IMR-90 (cell line): ENCODE measurements around the gene TGM5. TPM values are rescaled to one million over a fixed set of nuclear protein-coding genes. Genes with fewer than 3 reads are reported as not detected.

Source experiments
- ATAC-seq: fragments of 200-7000 bp; cut with Tn5 transposase; 2 replicates; pipeline ENCODE4 v1.9.1; 2020; ENCODE audit warnings: low read depth, mild to moderate bottlenecking, moderate library complexity
- BruUV-seq: library from RNA; stranded (reverse); fragments of 400-500 nt; replicated peaks from 2 replicates; lab custom pipeline; 2021; lab: Mats Ljungman, UMichigan
- CTCF ChIA-PET: fragments of 300-600 bp; formaldehyde crosslinking; extraction: SDS; loops from one replicate; lab custom pipeline; 2021; ENCODE audit warnings: antibody characterized with exemption; lab: Yijun Ruan, JAX
- POLR2A ChIA-PET: fragments of 300-600 bp; sonication (Branson Sonifier 250); formaldehyde crosslinking; loops from one replicate; lab custom pipeline; 2022; ENCODE audit warnings: antibody characterized with exemption; ENCODE audit not compliant: unreplicated experiment; lab: Charles Lee
- DNase-seq: peaks from one replicate; pipeline ENCODE4 v3.0.0; 2013
- H2AFZ ChIP-seq: replicated peaks from 2 replicates; pipeline ENCODE3; 2013; ENCODE audit warnings: low read length, mild to moderate bottlenecking; ENCODE audit not compliant: poor library complexity
- H2AK5ac ChIP-seq: 2 replicates; pipeline ENCODE4 v1.6.1; 2013; ENCODE audit warnings: low read depth, low read length, inconsistent platforms
- H2AK9ac ChIP-seq: replicated peaks from 2 replicates; pipeline ENCODE3; 2013; ENCODE audit warnings: mild to moderate bottlenecking, low read depth, low read length, moderate library complexity; ENCODE audit not compliant: poor library complexity
- H2BK120ac ChIP-seq: 2 replicates; pipeline ENCODE4 v1.6.1; 2013; ENCODE audit warnings: low read depth, low read length, inconsistent platforms
- H2BK15ac ChIP-seq: 3 replicates; pipeline ENCODE4 v1.6.1; 2013; ENCODE audit warnings: low read depth, low read length, inconsistent platforms
- H2BK20ac ChIP-seq: 2 replicates; pipeline ENCODE4 v1.6.1; 2013; ENCODE audit warnings: low read depth, mild to moderate bottlenecking, inconsistent platforms, low read length, moderate library complexity
- H2BK5ac ChIP-seq: 2 replicates; pipeline ENCODE4 v1.6.1; 2013; ENCODE audit warnings: mild to moderate bottlenecking, low read depth, low read length, inconsistent platforms; ENCODE audit not compliant: poor library complexity, severe bottlenecking
- H3K14ac ChIP-seq: replicated peaks from 2 replicates; pipeline ENCODE4 v1.6.1; 2013; ENCODE audit warnings: low read depth, low read length, inconsistent platforms
- H3K18ac ChIP-seq: 2 replicates; pipeline ENCODE4 v1.6.1; 2013; ENCODE audit warnings: low read depth, low read length, control low read depth
- H3K23ac ChIP-seq: 2 replicates; pipeline ENCODE4 v1.6.1; 2013; ENCODE audit warnings: low read depth, low read length, inconsistent platforms
- H3K27ac ChIP-seq: 2 replicates; pipeline ENCODE4 v1.5.1; 2013; ENCODE audit warnings: mild to moderate bottlenecking, control low read depth, low read length; ENCODE audit not compliant: insufficient read depth
- H3K27me3 ChIP-seq: 2 replicates; pipeline ENCODE4 v1.6.1; 2013; ENCODE audit warnings: low read length; ENCODE audit not compliant: control insufficient read depth, insufficient read depth
- H3K36me3 ChIP-seq: 2 replicates; pipeline ENCODE4 v1.6.1; 2013; ENCODE audit warnings: low read length, mixed read lengths; ENCODE audit not compliant: control insufficient read depth, insufficient read depth
- H3K4ac ChIP-seq: 2 replicates; pipeline ENCODE4 v1.6.1; 2013; ENCODE audit warnings: low read depth, low read length, inconsistent platforms
- H3K4me1 ChIP-seq: 2 replicates; pipeline ENCODE4 v1.6.1; 2013; ENCODE audit warnings: low read length, mixed read lengths; ENCODE audit not compliant: control insufficient read depth, insufficient read depth
- H3K4me2 ChIP-seq: 2 replicates; pipeline ENCODE4 v1.6.1; 2013; ENCODE audit warnings: low read depth, mild to moderate bottlenecking, control low read depth, low read length, moderate library complexity
- H3K4me3 ChIP-seq: 2 replicates; pipeline ENCODE4 v1.5.1; 2013; ENCODE audit warnings: low read depth, mild to moderate bottlenecking, control low read depth, low read length, moderate library complexity; ENCODE audit not compliant: insufficient read depth
- H3K56ac ChIP-seq: 2 replicates; pipeline ENCODE4 v1.6.1; 2013; ENCODE audit warnings: low read length, inconsistent platforms; ENCODE audit not compliant: insufficient read depth; ENCODE audit errors: extremely low read depth
- H3K79me1 ChIP-seq, 2 experiments: 2 replicates each; pipeline ENCODE4 v1.6.1; 2013; ENCODE audit warnings: low read length in 2 of 2, inconsistent platforms in 1 of 2, low read depth in 1 of 2
- H3K9ac ChIP-seq: 2 replicates; pipeline ENCODE4 v1.6.1; 2013; ENCODE audit warnings: low read depth, low read length, control low read depth
- H3K9me1 ChIP-seq: 2 replicates; pipeline ENCODE4 v1.6.1; 2013; ENCODE audit warnings: low read length, inconsistent platforms; ENCODE audit not compliant: insufficient read depth
- H3K9me3 ChIP-seq: 2 replicates; pipeline ENCODE4 v1.6.1; 2013; ENCODE audit warnings: low read length; ENCODE audit not compliant: control insufficient read depth, insufficient read depth
- H4K20me1 ChIP-seq: 2 replicates; pipeline ENCODE4 v1.6.1; 2013; ENCODE audit warnings: low read length, inconsistent platforms; ENCODE audit not compliant: insufficient read depth
- H4K5ac ChIP-seq: 2 replicates; pipeline ENCODE4 v1.6.1; 2013; ENCODE audit warnings: mild to moderate bottlenecking, low read depth, low read length, control low read depth
- H4K8ac ChIP-seq, 2 experiments: 2 replicates each; pipeline ENCODE4 v1.6.1; 2013; ENCODE audit warnings: low read depth in 2 of 2, low read length in 2 of 2, control low read depth in 1 of 2, inconsistent platforms in 1 of 2
- H4K91ac ChIP-seq: 2 replicates; pipeline ENCODE4 v1.6.1; 2013; ENCODE audit warnings: low read depth, low read length, inconsistent platforms; ENCODE audit not compliant: insufficient read depth
- BHLHE40 ChIP-seq: fragments of 150-350 bp; IDR thresholded peaks from 2 replicates; pipeline ENCODE4 v1.6.1; 2016; ENCODE audit warnings: mild to moderate bottlenecking, low read depth, low read length
- CEBPB ChIP-seq: IDR thresholded peaks from 2 replicates; pipeline ENCODE4 v1.6.1; 2012; ENCODE audit warnings: low read depth, low read length, improper control_type of control experiment
- CHD1 ChIP-seq: IDR thresholded peaks from 2 replicates; pipeline ENCODE4 v1.6.1; 2012; ENCODE audit warnings: low read depth, low read length, improper control_type of control experiment
- CTCF ChIP-seq: conservative IDR thresholded peaks from 2 replicates; pipeline ENCODE4 v1.5.1; 2012; ENCODE audit warnings: mild to moderate bottlenecking, low read depth, low read length, improper control_type of control experiment
- FOS ChIP-seq: fragments of 150-350 bp; IDR thresholded peaks from 2 replicates; pipeline ENCODE4 v1.6.1; 2016; ENCODE audit warnings: low read depth, low read length
- MAFK ChIP-seq: IDR thresholded peaks from 2 replicates; pipeline ENCODE4 v1.6.1; 2012; ENCODE audit warnings: low read depth, low read length, improper control_type of control experiment
- MAZ ChIP-seq: IDR thresholded peaks from 2 replicates; pipeline ENCODE4 v1.6.1; 2012; ENCODE audit warnings: low read depth, mild to moderate bottlenecking, low read length, improper control_type of control experiment, moderate library complexity, borderline replicate concordance
- MXI1 ChIP-seq: IDR thresholded peaks from 2 replicates; pipeline ENCODE4 v1.6.1; 2012; ENCODE audit warnings: low read depth, mild to moderate bottlenecking, low read length, moderate library complexity, borderline replicate concordance
- POLR2A ChIP-seq: IDR thresholded peaks from 2 replicates; pipeline ENCODE4 v1.6.1; 2012; ENCODE audit warnings: mild to moderate bottlenecking, low read depth, low read length
- RAD21 ChIP-seq: IDR thresholded peaks from 2 replicates; pipeline ENCODE4 v1.6.1; 2012; ENCODE audit warnings: low read length, improper control_type of control experiment
- RCOR1 ChIP-seq: IDR thresholded peaks from 2 replicates; pipeline ENCODE4 v1.6.1; 2012; ENCODE audit warnings: mild to moderate bottlenecking, low read length, improper control_type of control experiment; ENCODE audit not compliant: insufficient replicate concordance
- RFX5 ChIP-seq: IDR thresholded peaks from 2 replicates; pipeline ENCODE4 v1.8.0; 2012; ENCODE audit warnings: low read depth, mild to moderate bottlenecking, low read length, moderate library complexity
- SMC3 ChIP-seq: fragments of 150-350 bp; IDR thresholded peaks from 2 replicates; pipeline ENCODE4 v1.6.1; 2016; ENCODE audit warnings: low read depth, mild to moderate bottlenecking, antibody characterized with exemption, low read length, moderate library complexity
- USF2 ChIP-seq: fragments of 150-350 bp; IDR thresholded peaks from 2 replicates; pipeline ENCODE4 v1.6.1; 2017; ENCODE audit warnings: mild to moderate bottlenecking, antibody characterized with exemption, low read length, low read depth
- whole genome bisulfite sequencing, 2 experiments: methylation state at CpG; one replicate each; pipeline versions ENCODE4 v1.1.5 to v1.1.7; 2013; ENCODE audit warnings: missing lambda C conversion rate in 2 of 2; ENCODE audit not compliant: insufficient read length in 1 of 2; ENCODE audit errors: extremely low coverage in 2 of 2; 5-methylcytosine and 5-hydroxymethylcytosine counted together
- dilution Hi-C: fragments of 300-500 bp; cut with HindIII; formaldehyde crosslinking; loops from one replicate; pipeline ENCODE4 v1.14.3; 2018; ENCODE audit warnings: low sequenced_read_pairs; ENCODE audit not compliant: unreplicated experiment
- in situ Hi-C: fragments of 300-500 bp; cut with MboI; formaldehyde crosslinking; loops from 3 replicates; pipeline ENCODE4 v1.14.3; 2019; ENCODE audit warnings: low sequenced_read_pairs, inconsistent platforms, mixed read lengths
- intact Hi-C: fragments of 100-400 bp; cut with micrococcal nuclease; formaldehyde crosslinking; loops from 2 replicates; pipeline ENCODE4 v1.10.0; 2022
- polyA plus RNA-seq, 3 experiments: library from polyadenylated mRNA; depleted of rRNA; stranded (reverse); fragments of >200 nt; gene quantifications; 2 replicates each; pipeline ENCODE4 v1.2.3, GENCODE V29; 2012; ENCODE audit warnings: low replicate concordance in 1 of 3
- total RNA-seq: library from RNA; depleted of rRNA; stranded (reverse); fragments of >200 nt; gene quantifications from 2 replicates; pipeline ENCODE4 v1.2.3, GENCODE V29; 2012

The TGM5 gene
- total and polyA plus RNA-seq, 2 of the 4 experiments (the other 2 are of a cell fraction), result not detected

- TF ChIP-seq POLR2A (no peak), BHLHE40 (no peak), CEBPB (no peak), USF2 (no peak), SMC3 (no peak), RFX5 (no peak), FOS (no peak)
These were observed 66.7 kb downstream of the TGM5 start (continued) for GRCh38 chr15:43199945-43200488.

DNA sequence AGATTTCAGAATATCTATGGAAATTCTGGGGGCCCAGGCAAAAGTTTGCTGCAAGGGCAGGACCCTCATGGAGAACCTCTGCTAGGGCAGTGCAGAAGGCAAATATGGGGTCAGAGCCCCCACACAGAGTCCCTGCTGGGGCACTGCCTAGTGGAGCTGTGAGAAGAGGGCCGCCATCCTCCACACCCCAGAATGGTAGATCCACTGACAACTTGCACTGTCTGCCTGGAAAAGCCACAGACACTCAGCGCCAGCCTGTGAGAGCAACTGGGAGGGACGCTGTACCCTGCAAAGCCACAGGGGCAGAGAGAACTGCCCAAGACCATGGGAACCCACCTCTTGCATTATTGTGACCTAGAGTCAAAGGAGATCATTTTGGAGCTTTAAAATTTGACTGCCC lies 67.7 kb downstream of the TGM5 start:
- Histone ChIP-seq H2AK9ac (no peak overlapping the region), H4K8ac (no peak overlapping the region), H3K4me2 (no peak overlapping the region), H2AFZ (no peak overlapping the region), H2BK20ac (no peak overlapping the region), H3K56ac (no peak overlapping the region), H2BK15ac (no peak overlapping the region), H2AK5ac (no peak overlapping the region), H3K27me3 (peaks cover 12% of the 10 kb centered on the region), H3K9me1 (no peaks in the 10 kb centered on the region), H3K18ac (no peak overlapping the region), H3K27ac (no peak overlapping the region), H3K9me3 (peaks cover 2% of the 10 kb centered on the region; the same call in 1 of the 2 replicates), H3K4ac (no peak overlapping the region), H2BK120ac (no peak overlapping the region), H3K79me1 (no peaks in the 10 kb centered on the region), H2BK5ac (no peak overlapping the region), H4K91ac (no peak overlapping the region), H4K5ac (no peak overlapping the region), H4K20me1 (no peaks in the 10 kb centered on the region), H3K4me3 (no peak overlapping the region), H3K14ac (no peak overlapping the region), H3K36me3 (peaks cover 12% of the 10 kb centered on the region), H3K4me1 (peaks cover 5% of the 10 kb centered on the region), H3K23ac (no peak overlapping the region), H3K9ac (no peak overlapping the region)
- ATAC-seq (no peak), DNase-seq (no peak)
- intact Hi-C loops (no loop called here), dilution Hi-C loops (no loop called here), in situ Hi-C loops (no loop called here)
- WGBS, 2 experiments, result no CpG with 5 or more reads among the region's 3 CpGs
- ChIA-PET POLR2A (no interaction called here), CTCF (no interaction called here)
- no TSS peak for BruUV-seq
- TF ChIP-seq BHLHE40 (no peak), RFX5 (no peak), CTCF (no peak), RAD21 (no peak), MAFK (no peak), CEBPB (no peak), MXI1 (no peak), RCOR1 (no peak), CHD1 (no peak), USF2 (no peak), FOS (no peak), MAZ (no peak), POLR2A (no peak)
